Endodermal cell (in vitro differentiated cells): Measurements from ENCODE around the gene SLC4A1. TPM values are rescaled to one million over a fixed set of nuclear protein-coding genes. Genes with fewer than 3 reads are reported as not detected.

ENCODE experiments used
- DNase-seq: peaks from one replicate; pipeline ENCODE4 v3.0.0-alpha.2; 2017
- H3K27ac ChIP-seq: 2 replicates; pipeline ENCODE4 v1.5.1; 2013; ENCODE audit warnings: mild to moderate bottlenecking, low read depth, low read length, moderate library complexity
- H3K27me3 ChIP-seq: 2 replicates; pipeline ENCODE4 v1.6.1; 2013; ENCODE audit warnings: mild to moderate bottlenecking, low read length, moderate library complexity; ENCODE audit not compliant: insufficient read depth, control insufficient read depth, poor library complexity, severe bottlenecking
- H3K36me3 ChIP-seq: 2 replicates; pipeline ENCODE4 v1.7.0; 2013; ENCODE audit warnings: mild to moderate bottlenecking, low read length, moderate library complexity; ENCODE audit not compliant: control insufficient read depth, insufficient read depth
- H3K4me1 ChIP-seq: one replicate; pipeline ENCODE4 v1.7.0; 2013; ENCODE audit warnings: low read length; ENCODE audit not compliant: control insufficient read depth, insufficient read depth
- H3K4me3 ChIP-seq: 2 replicates; pipeline ENCODE4 v1.5.1; 2013; ENCODE audit warnings: mild to moderate bottlenecking, low read length, moderate library complexity
- H3K9ac ChIP-seq: 2 replicates; pipeline ENCODE4 v1.6.1; 2013; ENCODE audit warnings: mild to moderate bottlenecking, low read length, moderate library complexity; ENCODE audit not compliant: poor library complexity, severe bottlenecking; ENCODE audit errors: extremely low read depth
- H3K9me3 ChIP-seq: 2 replicates; pipeline ENCODE4 v1.6.1; 2013; ENCODE audit warnings: mild to moderate bottlenecking, low read length, moderate library complexity; ENCODE audit not compliant: control insufficient read depth
- H3K27ac Mint-ChIP-seq: 2 replicates; pipeline ENCODE4 v1.8.0; 2020; ENCODE audit warnings: mixed read lengths
- H3K27me3 Mint-ChIP-seq: 2 replicates; pipeline ENCODE4 v1.8.0; 2021; ENCODE audit warnings: mild to moderate bottlenecking, mixed read lengths; ENCODE audit not compliant: insufficient read depth
- H3K36me3 Mint-ChIP-seq: 2 replicates; pipeline ENCODE4 v1.8.0; 2020; ENCODE audit warnings: low read depth, mixed read lengths
- H3K4me1 Mint-ChIP-seq: 2 replicates; pipeline ENCODE4 v1.8.0; 2020; ENCODE audit warnings: mixed read lengths
- H3K4me3 Mint-ChIP-seq: 2 replicates; pipeline ENCODE4 v1.8.0; 2020; ENCODE audit warnings: mild to moderate bottlenecking, moderate library complexity, mixed read lengths
- H3K9me3 Mint-ChIP-seq: 2 replicates; pipeline ENCODE4 v1.8.0; 2020; ENCODE audit warnings: mild to moderate bottlenecking, mixed read lengths
- CTCF ChIP-seq: fragments of 200-600 bp; sonication (generic); conservative IDR thresholded peaks from 2 replicates; pipeline ENCODE4 v1.5.0; 2021; ENCODE audit warnings: antibody characterized with exemption, mild to moderate bottlenecking
- WGBS, 2 experiments: methylation state at CpG; one replicate each; pipeline versions ENCODE4 v1.1.5 to v1.1.7; 2013; ENCODE audit warnings: missing lambda C conversion rate in 2 of 2, mixed read lengths in 1 of 2; ENCODE audit not compliant: insufficient coverage in 1 of 2, insufficient read length in 1 of 2; 5-methylcytosine and 5-hydroxymethylcytosine counted together
- total RNA-seq, 2 donors: library from RNA; stranded (reverse); fragmentation: NEBNext Ultra II Directional in 1 of 2; extraction: Animal tissue kit (Norgen Biotek cat#: 25700) in 1 of 2; gene quantifications; 2 replicates in 1 of 2; 3 replicates in 1 of 2; pipeline ENCODE4 v1.2.1, GENCODE V29; 2021

Gene SLC4A1
- total RNA-seq, 2 donors from 2014 or later: 0.04 TPM; not detected in 1

GRCh38 chr17:44308320-44308818, 40.4 kb upstream of the SLC4A1 start, which contains the start of gene RUNDC3A:
TSS of gene RUNDC3A (plus strand) at chr17:44308601. CDS start at chr17:44308833, 232 bp downstream.
- DNase-seq: peak; percentile 100
- no peaks in the 10 kb centered on the region for H3K36me3 ChIP-seq
- TF ChIP-seq CTCF: no peak
- H3K27ac ChIP-seq: peak within 1 kb of the TSS; percentile 77
- peak within 1 kb of the TSS; percentile 58 for H3K4me3 Mint-ChIP-seq
- H3K4me1 Mint-ChIP-seq: peaks cover 10% of the 10 kb centered on the region
- H3K9me3 ChIP-seq: no peaks in the 10 kb centered on the region
- no peaks in the 10 kb centered on the region for H3K27me3 ChIP-seq
- H3K27ac Mint-ChIP-seq: no peak within 1 kb of the TSS
- H3K27me3 Mint-ChIP-seq: peaks cover 28% of the 10 kb centered on the region
- H3K4me1 ChIP-seq: no peaks in the 10 kb centered on the region
- H3K4me3 ChIP-seq: peak within 1 kb of the TSS; percentile 81
- H3K9ac ChIP-seq: no peak within 1 kb of the TSS
- no peaks in the 10 kb centered on the region for H3K36me3 Mint-ChIP-seq
- no peaks in the 10 kb centered on the region for H3K9me3 Mint-ChIP-seq
- WGBS, 2 experiments: 0% methylated on average over 1 to 37 of the region's 39 CpGs

GRCh38 chr17:44307387-44308186, 39.7 kb upstream of the SLC4A1 start:
- Mint-ChIP-seq H3K27ac (no peak overlapping the region), H3K4me1 (peaks cover 10% of the 10 kb centered on the region), H3K27me3 (peaks cover 23% of the 10 kb centered on the region), H3K36me3 (no peaks in the 10 kb centered on the region), H3K9me3 (no peaks in the 10 kb centered on the region), H3K4me3 (peak overlapping the region; percentile 58)
- H3K4me3 ChIP-seq: peak overlapping the region; percentile 81
- no peaks in the 10 kb centered on the region for H3K4me1 ChIP-seq
- no peak for TF ChIP-seq CTCF
- H3K36me3 ChIP-seq: no peaks in the 10 kb centered on the region
- H3K27me3 ChIP-seq: no peaks in the 10 kb centered on the region
- H3K9ac ChIP-seq: no peak overlapping the region
- DNase-seq: peak; percentile 95
- H3K9me3 ChIP-seq: no peaks in the 10 kb centered on the region
- peak overlapping the region; percentile 58 for H3K27ac ChIP-seq
- WGBS, 2 experiments: 2 to 10% methylated on average over 8 to 21 of the region's 26 CpGs

GRCh38 chr17:44304651-44305050, 36.7 kb upstream of the SLC4A1 start:
- H3K9me3 ChIP-seq: no peaks in the 10 kb centered on the region
- H3K4me3 Mint-ChIP-seq: no peak overlapping the region
- H3K27ac Mint-ChIP-seq: no peak overlapping the region
- no peaks in the 10 kb centered on the region for H3K4me1 ChIP-seq
- no peak overlapping the region for H3K4me3 ChIP-seq
- no peaks in the 10 kb centered on the region for H3K36me3 ChIP-seq
- no peaks in the 10 kb centered on the region for H3K36me3 Mint-ChIP-seq
- peaks cover 10% of the 10 kb centered on the region for H3K4me1 Mint-ChIP-seq
- no peak overlapping the region for H3K9ac ChIP-seq
- H3K27ac ChIP-seq: no peak overlapping the region
- peaks cover 13% of the 10 kb centered on the region for H3K27me3 Mint-ChIP-seq
- no peak for DNase-seq
- no peak for TF ChIP-seq CTCF
- H3K9me3 Mint-ChIP-seq: no peaks in the 10 kb centered on the region
- H3K27me3 ChIP-seq: no peaks in the 10 kb centered on the region
